IPS-NIHi11 (cell line): Measurements from ENCODE around the gene WNT3A.
A peak's percentile ranks its signal among the peaks of the same experiment; 100 is the strongest.

Experiments used
- DNase-seq: peaks from one replicate; pipeline ENCODE4 v3.0.0; 2012; ENCODE audit warnings: mixed read lengths, low spot score

The WNT3A gene

GRCh38 chr1:228070173-228070572 lies 63.4 kb downstream of the WNT3A start:
- DNase-seq = no peak

DNA sequence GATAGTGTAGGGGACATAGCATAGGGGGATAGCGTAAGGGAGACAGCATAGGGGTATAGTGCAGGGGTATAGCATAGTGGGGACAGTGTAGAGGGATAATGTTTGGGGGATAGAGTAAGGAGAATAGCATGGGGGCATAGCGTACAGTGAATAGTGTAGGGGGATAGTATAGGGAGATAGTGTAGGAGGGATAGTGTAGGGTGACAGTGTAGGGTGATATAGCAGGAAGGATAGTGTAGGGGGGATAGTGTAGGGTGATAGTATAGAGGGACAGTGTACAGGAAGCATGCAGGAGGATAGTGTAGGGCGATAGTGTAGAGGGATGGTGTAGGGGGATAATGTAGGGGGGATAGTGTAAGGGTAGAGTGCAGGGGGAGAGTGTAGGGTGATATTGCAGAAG lies 64.1 kb downstream of the WNT3A start:
- DNase-seq = no peak

- DNase-seq = no peak
Observed at GRCh38 chr1:228071839-228072657, 65.2 kb downstream of the WNT3A start.

- DNase-seq = no peak
Observed at GRCh38 chr1:228072658-228073043, 65.9 kb downstream of the WNT3A start.

DNA sequence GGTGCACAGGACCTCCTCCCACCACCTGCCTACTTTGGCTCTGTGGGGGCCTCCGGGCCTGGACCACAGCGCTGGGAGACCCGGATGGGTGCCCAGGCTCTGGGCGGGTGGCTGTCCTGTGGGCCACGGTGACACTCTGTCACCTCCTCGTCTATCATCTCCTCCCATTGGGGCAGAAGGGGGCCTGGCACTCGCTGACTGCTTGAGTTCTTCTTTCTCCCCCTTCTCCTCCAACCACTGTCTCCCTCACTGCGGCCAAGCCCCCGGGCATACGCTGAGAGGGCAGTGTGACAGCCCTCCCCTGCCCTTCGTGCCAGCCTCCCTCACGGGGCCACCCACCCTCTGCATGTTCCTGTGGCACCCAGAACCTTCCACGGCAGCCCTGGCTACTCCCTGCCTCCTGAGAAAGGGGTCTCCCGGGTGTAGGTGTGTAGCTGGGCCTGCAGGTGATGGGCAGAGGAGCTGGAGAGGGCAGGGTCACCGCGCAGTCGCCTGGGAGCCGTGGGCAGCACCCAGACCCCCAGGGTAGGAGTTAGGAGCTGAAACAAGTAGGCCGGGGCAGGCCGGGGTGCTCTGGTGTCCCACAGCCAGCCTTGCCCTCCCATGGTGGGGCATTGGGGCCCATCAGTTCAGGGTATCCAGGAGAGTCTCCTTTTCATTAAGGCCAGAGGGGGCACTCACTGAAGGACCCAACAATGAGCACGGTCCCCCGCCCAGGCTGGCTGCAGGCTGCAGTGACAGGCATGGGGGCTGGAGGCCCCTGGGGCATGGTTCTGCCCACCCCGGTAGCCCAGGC lies 66.5 kb downstream of the WNT3A start:
- no peak for DNase-seq

DNA sequence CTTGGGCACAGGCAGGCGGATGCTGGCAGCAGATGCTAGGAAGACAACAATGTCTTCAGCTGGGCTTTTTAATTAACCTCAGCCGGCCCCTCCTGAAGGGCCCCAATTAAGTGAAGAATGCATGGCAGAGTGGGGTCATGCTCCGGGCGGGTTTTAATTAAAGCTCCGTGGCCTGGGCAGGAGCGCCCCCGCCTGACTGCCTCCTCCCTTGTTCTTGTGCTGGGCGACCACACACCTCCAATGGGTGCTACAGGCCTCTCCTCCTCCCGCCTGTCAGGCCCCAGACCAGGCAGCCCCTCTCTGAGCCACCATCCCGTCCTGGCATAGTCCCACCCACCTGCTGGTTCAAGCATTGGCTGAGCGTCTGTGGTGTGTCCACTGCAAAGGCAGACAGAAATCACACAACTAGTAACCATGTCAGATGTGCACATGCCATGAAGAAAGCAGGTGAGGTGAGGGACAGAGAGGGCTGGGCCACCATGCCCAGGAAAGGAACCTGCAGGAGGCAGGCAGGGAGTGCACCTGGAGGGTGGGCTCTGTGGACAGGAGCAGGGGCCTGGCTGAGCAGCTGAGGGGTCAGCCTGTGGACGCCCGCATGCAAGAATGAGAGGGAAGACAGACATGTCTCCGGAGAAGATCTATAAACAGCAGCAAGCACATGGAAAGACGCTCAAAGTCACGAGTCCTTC lies 67.2 kb downstream of the WNT3A start:
- DNase-seq = peak; percentile 60

DNA sequence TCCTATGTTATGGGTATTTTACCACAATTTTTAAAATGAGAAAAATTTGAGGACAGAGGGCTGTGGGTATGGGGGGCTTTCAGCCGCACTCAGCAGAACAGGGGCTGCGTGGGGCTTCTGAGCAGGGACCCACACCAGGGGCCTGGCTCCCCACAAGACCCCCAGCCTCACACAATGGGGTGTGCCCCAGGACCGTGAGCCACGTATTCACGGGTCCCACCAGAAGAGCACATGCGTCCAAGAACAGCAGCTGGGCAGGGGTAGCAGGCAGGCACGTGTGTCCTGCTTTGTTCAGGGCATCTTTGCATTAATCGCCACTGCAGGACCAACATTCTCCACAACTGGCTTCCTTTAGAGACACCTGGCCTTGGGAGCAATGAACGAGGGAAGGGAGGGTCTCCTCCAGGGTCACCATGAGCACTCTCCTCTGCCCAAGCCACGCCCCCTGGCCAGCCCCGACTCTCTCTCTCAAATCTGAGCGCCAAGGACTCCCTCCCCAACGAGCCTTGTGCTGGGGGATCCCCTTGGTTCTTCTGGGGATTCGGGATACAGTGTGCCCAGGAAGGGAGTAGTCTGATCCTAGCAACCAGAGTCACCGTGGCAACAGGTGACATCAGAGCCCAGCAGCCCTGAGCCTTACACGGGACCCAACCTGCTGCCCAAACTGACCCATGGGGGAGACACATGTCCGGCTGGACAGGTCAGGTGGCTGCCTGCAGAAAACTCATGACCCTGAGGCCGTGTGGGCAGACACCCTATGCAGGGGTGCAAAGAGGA lies 68.3 kb downstream of the WNT3A start:
- DNase-seq = no peak

- DNase-seq = no peak
Observed at GRCh38 chr1:228075801-228076271, 69.0 kb downstream of the WNT3A start.

- DNase-seq = no peak
Observed at GRCh38 chr1:228076796-228077430, 70.1 kb downstream of the WNT3A start.

- no peak for DNase-seq
Observed at GRCh38 chr1:228077565-228078330, 71.0 kb downstream of the WNT3A start.

DNA sequence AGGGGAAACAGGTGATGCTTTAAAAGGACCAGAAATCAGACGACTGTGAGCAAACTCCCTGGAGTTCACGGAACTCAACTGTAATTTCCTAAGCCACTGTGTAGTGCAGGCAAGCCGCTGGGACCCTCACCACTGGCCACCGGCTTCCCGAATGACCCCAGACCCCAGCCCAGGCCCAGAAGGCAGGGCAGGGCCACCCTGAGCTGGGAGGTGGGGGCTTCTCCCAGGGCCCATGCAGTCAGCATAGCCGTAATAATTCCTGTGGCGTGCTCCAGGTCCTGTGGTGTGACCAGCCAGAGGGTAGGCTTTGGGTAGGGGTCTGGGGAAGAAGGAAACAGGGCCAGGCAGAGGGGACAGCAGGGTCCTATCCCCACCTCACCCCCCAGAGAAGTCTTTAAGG lies 72.2 kb downstream of the WNT3A start:
- DNase-seq = no peak

DNA sequence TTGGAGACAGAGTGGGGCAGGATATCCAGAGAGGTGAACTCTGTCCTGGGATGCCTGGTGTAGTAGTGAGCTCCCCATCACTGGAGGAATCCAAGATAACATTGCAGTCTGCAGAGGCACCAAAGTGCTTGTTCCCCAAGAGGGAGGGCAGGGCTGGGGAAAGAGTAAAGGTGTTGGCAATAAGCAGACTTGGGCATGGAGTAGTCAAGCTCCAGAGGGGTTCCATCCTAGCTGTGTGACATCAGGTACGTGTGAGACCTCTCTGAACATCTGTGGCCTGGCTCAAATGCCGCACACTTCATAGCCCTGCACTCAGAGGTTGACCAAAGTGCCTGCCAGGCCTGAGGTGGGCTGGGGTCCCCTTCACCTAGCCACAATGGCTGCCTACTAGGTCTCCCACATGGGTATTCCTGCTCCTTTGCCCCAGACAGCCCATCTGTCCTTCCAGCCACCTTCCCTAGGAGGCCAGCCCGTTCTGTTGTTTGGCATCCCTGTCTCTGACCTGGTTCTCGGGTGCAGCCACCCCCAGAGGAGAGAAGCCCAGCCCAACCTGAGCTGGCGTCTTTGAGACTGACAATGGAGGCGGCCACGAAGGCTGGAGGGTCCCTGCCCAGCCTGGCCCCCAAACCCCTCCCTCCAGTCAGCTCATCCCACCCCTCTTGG lies 72.9 kb downstream of the WNT3A start:
- no peak for DNase-seq

DNA sequence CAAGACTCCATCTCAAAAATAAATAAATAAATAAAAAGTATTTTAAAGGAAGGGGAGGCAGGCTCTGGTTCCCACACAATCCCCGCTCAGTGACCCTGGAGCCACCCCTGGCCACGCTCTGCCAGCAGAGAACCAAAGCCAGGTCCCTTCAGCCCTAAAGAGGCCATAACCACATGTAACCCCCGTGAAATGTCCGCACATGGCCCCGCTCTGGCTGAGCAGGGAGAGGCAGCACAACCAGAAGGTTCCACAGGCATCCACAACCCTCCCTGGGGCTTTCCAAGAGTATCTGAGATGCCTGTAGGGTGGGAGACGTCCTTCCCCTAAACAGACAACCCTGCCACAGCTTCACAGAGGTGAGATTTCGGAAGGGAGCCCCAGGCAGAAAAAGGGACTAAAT lies 74.3 kb downstream of the WNT3A start:
- DNase-seq = no peak

DNA sequence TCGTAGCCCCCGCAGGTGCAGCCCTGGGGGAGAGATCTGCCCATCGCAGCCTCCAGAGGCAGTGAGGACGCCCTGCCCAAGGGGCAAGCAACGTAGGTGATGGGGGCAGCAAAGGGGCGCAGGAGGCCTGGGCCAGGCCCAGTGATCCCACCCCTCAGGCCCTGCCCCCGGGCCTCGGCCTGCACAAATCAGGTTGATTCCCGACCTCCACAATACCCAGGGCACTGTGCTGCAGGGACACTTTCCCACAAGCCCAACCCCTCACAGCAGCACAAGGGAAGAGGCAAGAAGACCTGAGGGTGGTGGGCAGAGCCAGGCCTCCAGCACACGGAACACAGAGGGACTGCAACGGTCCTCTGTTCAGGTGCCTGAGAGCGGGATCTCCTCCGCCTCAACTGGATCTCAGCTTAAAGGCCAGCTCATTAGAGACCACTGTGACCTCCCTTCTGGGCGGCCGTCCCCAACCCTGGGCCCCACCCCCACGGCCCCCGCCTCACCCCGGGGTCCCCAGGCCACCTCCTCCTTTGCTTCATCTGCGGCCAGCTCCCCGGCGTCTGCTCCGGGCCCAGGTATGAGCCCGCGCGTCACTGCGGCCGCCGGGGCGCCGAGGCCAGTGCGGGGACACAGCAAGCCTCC lies 74.9 kb downstream of the WNT3A start:
- peak; percentile 52 for DNase-seq

GRCh38 chr1:228082214-228082917 lies 75.6 kb downstream of the WNT3A start, which contains the start of gene ARF1:
Gene ARF1, plus strand, starts transcription at chr1:228082708. Its CDS starts 14,407 bp downstream, at chr1:228097115.
- DNase-seq = peak; percentile 99

- DNase-seq = no peak
Observed at GRCh38 chr1:228082918-228083870, 76.4 kb downstream of the WNT3A start.

DNA sequence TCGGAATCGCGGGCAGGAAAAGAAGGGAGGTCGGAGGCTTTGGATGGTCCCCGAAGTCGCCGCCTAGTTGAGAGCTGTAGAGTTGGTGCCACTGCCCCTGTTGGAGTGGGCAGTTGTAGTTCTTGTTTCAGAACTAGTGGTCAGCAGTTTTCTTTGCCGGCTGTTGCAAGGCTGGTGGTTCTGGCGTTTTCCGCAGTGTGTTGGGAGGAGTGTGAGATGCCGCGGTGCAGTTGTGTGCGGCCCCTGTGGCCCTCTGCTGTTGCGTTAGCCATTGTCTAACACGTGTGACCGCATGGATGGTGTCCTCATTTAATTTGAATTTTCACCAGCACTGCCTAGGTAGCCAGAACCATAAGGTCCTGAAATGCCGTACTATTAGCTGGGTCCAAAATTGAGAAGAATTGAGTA lies 77.1 kb downstream of the WNT3A start:
- DNase-seq = no peak

DNA sequence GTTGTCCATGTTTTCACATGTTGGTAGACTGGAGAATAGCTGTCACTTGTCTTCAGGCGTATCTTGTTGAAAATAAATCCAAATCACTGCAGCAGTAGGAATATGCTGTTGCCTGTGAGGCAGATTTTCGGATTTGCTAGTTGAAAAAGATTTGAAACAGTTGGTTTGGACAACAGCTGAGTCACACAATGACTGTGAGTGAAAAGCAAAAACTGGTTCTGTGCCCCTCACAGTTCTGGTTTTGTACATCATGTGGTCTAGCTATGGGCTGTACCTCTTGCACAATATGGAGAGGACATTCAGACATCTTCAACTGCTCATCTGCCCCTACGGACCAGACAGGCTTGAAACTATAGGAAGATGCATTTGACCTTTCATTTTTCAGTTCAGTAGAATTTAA lies 77.5 kb downstream of the WNT3A start:
- DNase-seq = no peak
